Measurements from ENCODE around the gene GPANK1.

The GPANK1 gene

GRCh38 chr6:31661262-31662123 is 3.3 kb downstream of the GPANK1 start:
- no peak for DNase-seq

GRCh38 chr6:31660381-31661261 is 4.2 kb downstream of the GPANK1 start, which contains the start of gene C6orf47:
TSS of gene C6orf47 (minus strand) at chr6:31660778. CDS start at chr6:31659947, 831 bp downstream.
- peak; percentile 9 for DNase-seq

GRCh38 chr6:31659649-31660380 is 5.0 kb downstream of the GPANK1 start:
- no peak for DNase-seq

GRCh38 chr6:31658983-31659648 is 5.7 kb downstream of the GPANK1 start:
- DNase-seq = no peak

- no peak for DNase-seq
These were observed 6.6 kb downstream of the GPANK1 start for GRCh38 chr6:31658158-31658688.

GRCh38 chr6:31657406-31658157 is 7.2 kb downstream of the GPANK1 start:
- no peak for DNase-seq

GRCh38 chr6:31655349-31656237 is 9.2 kb downstream of the GPANK1 start, which contains the start of gene APOM:
TSS of gene APOM (plus strand) at chr6:31655894. CDS start at chr6:31655967, 73 bp downstream.
- DNase-seq = no peak

GRCh38 chr6:31654574-31655348 is 10.0 kb downstream of the GPANK1 start:
- DNase-seq = no peak

GRCh38 chr6:31652925-31653724 is 11.7 kb downstream of the GPANK1 start:
- peak; percentile 67 for DNase-seq

- DNase-seq = no peak
These were observed 13.1 kb downstream of the GPANK1 start for GRCh38 chr6:31651602-31652191.

- no peak for DNase-seq
These were observed 19.5 kb downstream of the GPANK1 start for GRCh38 chr6:31645325-31645724.

- DNase-seq = no peak
These were observed 20.9 kb downstream of the GPANK1 start for GRCh38 chr6:31643818-31644454.

GRCh38 chr6:31642798-31643570 is 21.8 kb downstream of the GPANK1 start:
- no peak for DNase-seq

- DNase-seq = no peak
These were observed 23.4 kb downstream of the GPANK1 start for GRCh38 chr6:31641370-31641769.

GRCh38 chr6:31640612-31641011 is 24.2 kb downstream of the GPANK1 start:
- no peak for DNase-seq

GRCh38 chr6:31639449-31639861 is 25.3 kb downstream of the GPANK1 start:
- no peak for DNase-seq

GRCh38 chr6:31639043-31639442 is 25.8 kb downstream of the GPANK1 start:
- DNase-seq = no peak
